ENCODE data around the gene CELF4.
A peak's percentile ranks its signal among the peaks of the same experiment; 100 is the strongest.

Gene CELF4

GRCh38 chr18:37412333-37412732 is 153.3 kb downstream of the CELF4 start:
- no peak for DNase-seq (ENCODE audit: low spot score)

- no peak for DNase-seq (ENCODE audit: low spot score)
Observed at GRCh38 chr18:37409878-37410277, 155.7 kb downstream of the CELF4 start.

GRCh38 chr18:37408676-37409265 is 156.8 kb downstream of the CELF4 start:
- no peak for DNase-seq (ENCODE audit: low spot score)

- no peak for DNase-seq (ENCODE audit: low spot score)
Observed at GRCh38 chr18:37407571-37407970, 158.0 kb downstream of the CELF4 start.

GRCh38 chr18:37405772-37406171 is 159.8 kb downstream of the CELF4 start:
- no peak for DNase-seq (ENCODE audit: low spot score)

- no peak for DNase-seq (ENCODE audit: low spot score)
Observed at GRCh38 chr18:37405229-37405628, 160.4 kb downstream of the CELF4 start.

GRCh38 chr18:37403788-37404187 is 161.8 kb downstream of the CELF4 start:
- DNase-seq (ENCODE audit: low spot score), result no peak

- no peak for DNase-seq (ENCODE audit: low spot score)
Observed at GRCh38 chr18:37403100-37403781, 162.4 kb downstream of the CELF4 start.

- DNase-seq (ENCODE audit: low spot score), result no peak
Observed at GRCh38 chr18:37402735-37403099, 162.9 kb downstream of the CELF4 start.

- no peak for DNase-seq (ENCODE audit: low spot score)
Observed at GRCh38 chr18:37400802-37401201, 164.8 kb downstream of the CELF4 start.

GRCh38 chr18:37398248-37398920 is 167.2 kb downstream of the CELF4 start:
- peak; percentile 33 for DNase-seq (ENCODE audit: low spot score)

- DNase-seq (ENCODE audit: low spot score), result no peak
Observed at GRCh38 chr18:37397814-37398213, 167.8 kb downstream of the CELF4 start.

GRCh38 chr18:37396971-37397720 is 168.5 kb downstream of the CELF4 start:
- DNase-seq (ENCODE audit: low spot score), result no peak

- DNase-seq (ENCODE audit: low spot score), result no peak
Observed at GRCh38 chr18:37395631-37396030, 170.0 kb downstream of the CELF4 start.

GRCh38 chr18:37395138-37395537 is 170.5 kb downstream of the CELF4 start:
- no peak for DNase-seq (ENCODE audit: low spot score)

GRCh38 chr18:37394610-37394965 is 171.0 kb downstream of the CELF4 start:
- no peak for DNase-seq (ENCODE audit: low spot score)

GRCh38 chr18:37393945-37394609 is 171.5 kb downstream of the CELF4 start:
- DNase-seq (ENCODE audit: low spot score), result peak; percentile 66

GRCh38 chr18:37393221-37393827 is 172.3 kb downstream of the CELF4 start:
- DNase-seq (ENCODE audit: low spot score), result peak; percentile 65

- no peak for DNase-seq (ENCODE audit: low spot score)
Observed at GRCh38 chr18:37392648-37393047, 172.9 kb downstream of the CELF4 start.

GRCh38 chr18:37391698-37392548 is 173.7 kb downstream of the CELF4 start:
- no peak for DNase-seq (ENCODE audit: low spot score)

GRCh38 chr18:37391156-37391555 is 174.4 kb downstream of the CELF4 start:
- DNase-seq (ENCODE audit: low spot score), result no peak

Measured in COLO829 (cell line).